Small intestine (tissue), 7 donors: ENCODE results near the gene CHST13. TPM values are rescaled to one million over a fixed set of nuclear protein-coding genes. Genes with fewer than 3 reads are reported as not detected.

Experiments
- DNase-seq, 2 donors: peaks; one replicate each; pipeline versions ENCODE4 v3.0.0 to v3.0.0-alpha.2; 2013
- FAIRE-seq: peaks from 2 replicates; lab custom pipeline; 2012; peaks lifted over from hg19 to GRCh38; lab: Jason Lieb, UNC
- H3K27ac ChIP-seq, 3 donors: one replicate each; pipeline ENCODE4 v1.5.1; 2013; ENCODE audit warnings: low read length in 2 of 3, mild to moderate bottlenecking in 2 of 3, control low read depth in 1 of 3, inconsistent platforms in 1 of 3, low read depth in 1 of 3, moderate library complexity in 1 of 3
- H3K27me3 ChIP-seq, 3 donors: one replicate each; pipeline ENCODE4 v1.6.1; 2013; ENCODE audit warnings: low read length in 3 of 3, inconsistent platforms in 1 of 3; ENCODE audit not compliant: control insufficient read depth in 3 of 3, insufficient read depth in 3 of 3
- H3K36me3 ChIP-seq, 3 donors: one replicate each; pipeline ENCODE4 v1.6.1; 2013; ENCODE audit warnings: low read length in 3 of 3, inconsistent platforms in 1 of 3, low read depth in 1 of 3, mild to moderate bottlenecking in 1 of 3, moderate library complexity in 1 of 3; ENCODE audit not compliant: control insufficient read depth in 3 of 3, insufficient read depth in 2 of 3
- H3K4me1 ChIP-seq, 3 donors: one replicate each; pipeline ENCODE4 v1.6.1; 2013; ENCODE audit warnings: low read length in 2 of 3, inconsistent platforms in 1 of 3, low read depth in 1 of 3, mild to moderate bottlenecking in 1 of 3, moderate library complexity in 1 of 3; ENCODE audit not compliant: control insufficient read depth in 3 of 3, insufficient read depth in 2 of 3
- H3K4me3 ChIP-seq, 3 donors: one replicate each; pipeline ENCODE4 v1.5.1; 2013; ENCODE audit warnings: low read length in 3 of 3, control low read depth in 1 of 3, inconsistent platforms in 1 of 3, low read depth in 1 of 3, mild to moderate bottlenecking in 1 of 3, moderate library complexity in 1 of 3
- H3K9me3 ChIP-seq, 2 donors: one replicate each; pipeline ENCODE4 v1.6.1; 2013; ENCODE audit warnings: low read depth in 1 of 2, low read length in 1 of 2; ENCODE audit not compliant: control insufficient read depth in 2 of 2, insufficient read depth in 1 of 2
- WGBS, 3 donors: extraction: QIAGEN DNeasy Blood & Tissue Kit; methylation state at CpG; one replicate each; pipeline ENCODE4 v1.1.7; 2013; 5-methylcytosine and 5-hydroxymethylcytosine counted together
- polyA plus RNA-seq, 4 donors: library from polyadenylated mRNA; stranded (reverse) in 3 of 4; unstranded in 1 of 4; fragments of 200-250 nt in 3 of 4; fragments of 120-200 nt in 1 of 4; gene quantifications; one replicate each; pipeline versions ENCODE4 v1.2.1 to v1.2.3, GENCODE V29; 2013
- donor health status: healthy with polysubstance abuse.
- donor health status: control.
- donor health status: control.
- donor health status: Bipolar disorder and iron deficiency.
- donor health status: healthy.

CHST13 gene
- polyA plus RNA-seq, 4 donors = 0.21 to 95.9 (median 1.4) TPM

GRCh38 chr3:126479642-126480041 lies 44.3 kb upstream of the CHST13 start:
- no peak for FAIRE-seq
- no peaks in the 10 kb centered on the region for H3K27me3 ChIP-seq
- H3K36me3 ChIP-seq = no peaks in the 10 kb centered on the region
- DNase-seq = no peak
- WGBS, 3 donors = 69 to 93% (median 89%) methylated on average over 1 of the region's 1 CpG
- H3K27ac ChIP-seq = no peak overlapping the region
- H3K9me3 ChIP-seq = no peaks in the 10 kb centered on the region
- H3K4me1 ChIP-seq = peaks cover 0 to 20% (median 0%) of the 10 kb centered on the region in 3 donors
- H3K4me3 ChIP-seq = no peak overlapping the region

- Histone ChIP-seq H3K27ac (no peak overlapping the region), H3K27me3 (no peaks in the 10 kb centered on the region), H3K4me3 (no peak overlapping the region), H3K36me3 (no peaks in the 10 kb centered on the region), H3K9me3 (no peaks in the 10 kb centered on the region), H3K4me1 (peaks cover 0 to 20% (median 0%) of the 10 kb centered on the region in 3 donors)
- no peak for DNase-seq
- FAIRE-seq = no peak
- 75 to 90% (median 84%) methylated on average over 5 of the region's 5 CpGs for WGBS, 3 donors
Measured at GRCh38 chr3:126480206-126480605, 43.7 kb upstream of the CHST13 start.

- H3K27ac ChIP-seq = no peak overlapping the region
- DNase-seq (no peak), FAIRE-seq (no peak)
- WGBS, 3 donors = 72 to 89% (median 84%) methylated on average over 8 of the region's 8 CpGs
- no peak overlapping the region for H3K4me3 ChIP-seq
- peaks cover 0 to 20% (median 0%) of the 10 kb centered on the region in 3 donors for H3K4me1 ChIP-seq
- no peaks in the 10 kb centered on the region for H3K9me3 ChIP-seq
- H3K36me3 ChIP-seq = no peaks in the 10 kb centered on the region
- no peaks in the 10 kb centered on the region for H3K27me3 ChIP-seq
Measured at GRCh38 chr3:126480861-126481260, 43.1 kb upstream of the CHST13 start.

- H3K9me3 ChIP-seq = no peaks in the 10 kb centered on the region
- FAIRE-seq (no peak), DNase-seq (peak; percentile 51 to 79)
- WGBS, 3 donors = 64 to 70% (median 66%) methylated on average over 12 to 16 of the region's 16 CpGs
- no peak overlapping the region for H3K4me3 ChIP-seq
- H3K27me3 ChIP-seq = no peaks in the 10 kb centered on the region
- H3K36me3 ChIP-seq = no peaks in the 10 kb centered on the region
- peak overlapping the region in 1 of 3 donors; percentile 48 for H3K27ac ChIP-seq
- H3K4me1 ChIP-seq = peaks cover 0 to 15% (median 0%) of the 10 kb centered on the region in 3 donors
Measured at GRCh38 chr3:126481808-126482502, 42.0 kb upstream of the CHST13 start.

- H3K9me3 ChIP-seq = no peaks in the 10 kb centered on the region
- no peaks in the 10 kb centered on the region for H3K36me3 ChIP-seq
- H3K4me1 ChIP-seq = peaks cover 0 to 15% (median 0%) of the 10 kb centered on the region in 3 donors
- H3K27ac ChIP-seq = peak overlapping the region in 1 of 3 donors; percentile 16
- H3K4me3 ChIP-seq = no peak overlapping the region
- DNase-seq (no peak), FAIRE-seq (no peak)
- 84 to 96% (median 93%) methylated on average over 15 of the region's 15 CpGs for WGBS, 3 donors
- no peaks in the 10 kb centered on the region for H3K27me3 ChIP-seq
Measured at GRCh38 chr3:126482503-126483255, 41.3 kb upstream of the CHST13 start.

GRCh38 chr3:126483321-126483761 lies 40.6 kb upstream of the CHST13 start:
- Histone ChIP-seq H3K27me3 (no peaks in the 10 kb centered on the region), H3K4me1 (peaks cover 0 to 15% (median 0%) of the 10 kb centered on the region in 3 donors), H3K4me3 (no peak overlapping the region), H3K36me3 (no peaks in the 10 kb centered on the region), H3K9me3 (no peaks in the 10 kb centered on the region), H3K27ac (no peak overlapping the region)
- no peak for DNase-seq
- 87 to 91% (median 89%) methylated on average over 14 of the region's 14 CpGs for WGBS, 3 donors
- FAIRE-seq = no peak

- WGBS, 3 donors = 75 to 83% (median 76%) methylated on average over 3 of the region's 3 CpGs
- Histone ChIP-seq H3K27ac (no peak overlapping the region), H3K9me3 (no peaks in the 10 kb centered on the region), H3K27me3 (peaks cover 0 to 3% (median 0%) of the 10 kb centered on the region in 3 donors), H3K4me1 (peaks cover 0 to 15% (median 0%) of the 10 kb centered on the region in 3 donors), H3K36me3 (no peaks in the 10 kb centered on the region), H3K4me3 (no peak overlapping the region)
- FAIRE-seq (no peak), DNase-seq (no peak)
Measured at GRCh38 chr3:126484148-126484547, 39.8 kb upstream of the CHST13 start.

- 69 to 75% (median 73%) methylated on average over 3 of the region's 3 CpGs for WGBS, 3 donors
- Histone ChIP-seq H3K27me3 (peaks cover 0 to 3% (median 0%) of the 10 kb centered on the region in 3 donors), H3K4me3 (no peak overlapping the region), H3K27ac (no peak overlapping the region), H3K36me3 (no peaks in the 10 kb centered on the region), H3K9me3 (no peaks in the 10 kb centered on the region), H3K4me1 (peaks cover 0 to 15% (median 0%) of the 10 kb centered on the region in 3 donors)
- FAIRE-seq (no peak), DNase-seq (no peak)
Measured at GRCh38 chr3:126484662-126485061, 39.3 kb upstream of the CHST13 start.
